ENCODE data around the gene COMMD9. TPM values are rescaled to one million over a fixed set of nuclear protein-coding genes. Genes with fewer than 3 reads are reported as not detected.

COMMD9 gene
- total and polyA plus RNA-seq, 2 donors from 2014 or later: 64.7 to 182 TPM

- H3K4me1 ChIP-seq (ENCODE audit: control insufficient read depth in 2 of 3, insufficient read depth in 2 of 3, low read depth in 1 of 3, low read length in 3 of 3): no peaks in the 10 kb centered on the region
- no peak overlapping the region for H3K4me3 ChIP-seq (ENCODE audit: low read length in 3 of 3)
- H3K9ac ChIP-seq (ENCODE audit: low read length in 3 of 3): no peak overlapping the region
- TF ChIP-seq, protein P1, sequence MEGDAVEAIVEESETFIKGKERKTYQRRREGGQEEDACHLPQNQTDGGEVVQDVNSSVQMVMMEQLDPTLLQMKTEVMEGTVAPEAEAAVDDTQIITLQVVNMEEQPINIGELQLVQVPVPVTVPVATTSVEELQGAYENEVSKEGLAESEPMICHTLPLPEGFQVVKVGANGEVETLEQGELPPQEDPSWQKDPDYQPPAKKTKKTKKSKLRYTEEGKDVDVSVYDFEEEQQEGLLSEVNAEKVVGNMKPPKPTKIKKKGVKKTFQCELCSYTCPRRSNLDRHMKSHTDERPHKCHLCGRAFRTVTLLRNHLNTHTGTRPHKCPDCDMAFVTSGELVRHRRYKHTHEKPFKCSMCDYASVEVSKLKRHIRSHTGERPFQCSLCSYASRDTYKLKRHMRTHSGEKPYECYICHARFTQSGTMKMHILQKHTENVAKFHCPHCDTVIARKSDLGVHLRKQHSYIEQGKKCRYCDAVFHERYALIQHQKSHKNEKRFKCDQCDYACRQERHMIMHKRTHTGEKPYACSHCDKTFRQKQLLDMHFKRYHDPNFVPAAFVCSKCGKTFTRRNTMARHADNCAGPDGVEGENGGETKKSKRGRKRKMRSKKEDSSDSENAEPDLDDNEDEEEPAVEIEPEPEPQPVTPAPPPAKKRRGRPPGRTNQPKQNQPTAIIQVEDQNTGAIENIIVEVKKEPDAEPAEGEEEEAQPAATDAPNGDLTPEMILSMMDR (IDR thresholded peaks at IDR 0.05; ENCODE audit: borderline replicate concordance, extremely low read depth, insufficient read depth): no peak
- no peaks in the 10 kb centered on the region for H3K36me3 ChIP-seq (ENCODE audit: control insufficient read depth in 2 of 3, insufficient read depth in 3 of 3, low read length in 3 of 3)
- no peaks in the 10 kb centered on the region for H3K9me3 ChIP-seq (ENCODE audit: control insufficient read depth in 2 of 3, insufficient read depth in 1 of 3, low read length in 3 of 3)
- no peak overlapping the region for H3K27ac ChIP-seq (ENCODE audit: low read depth in 2 of 2, low read length in 2 of 2)
- H3K27me3 ChIP-seq (ENCODE audit: control insufficient read depth, insufficient read depth, low read length): no peaks in the 10 kb centered on the region
- intact Hi-C loops (cut with DNase I): no loop called here
- FAIRE-seq (no peak), DNase-seq (no peak)
Observed at GRCh38 chr11:36300650-36301049, 11.4 kb upstream of the COMMD9 start.

DNA sequence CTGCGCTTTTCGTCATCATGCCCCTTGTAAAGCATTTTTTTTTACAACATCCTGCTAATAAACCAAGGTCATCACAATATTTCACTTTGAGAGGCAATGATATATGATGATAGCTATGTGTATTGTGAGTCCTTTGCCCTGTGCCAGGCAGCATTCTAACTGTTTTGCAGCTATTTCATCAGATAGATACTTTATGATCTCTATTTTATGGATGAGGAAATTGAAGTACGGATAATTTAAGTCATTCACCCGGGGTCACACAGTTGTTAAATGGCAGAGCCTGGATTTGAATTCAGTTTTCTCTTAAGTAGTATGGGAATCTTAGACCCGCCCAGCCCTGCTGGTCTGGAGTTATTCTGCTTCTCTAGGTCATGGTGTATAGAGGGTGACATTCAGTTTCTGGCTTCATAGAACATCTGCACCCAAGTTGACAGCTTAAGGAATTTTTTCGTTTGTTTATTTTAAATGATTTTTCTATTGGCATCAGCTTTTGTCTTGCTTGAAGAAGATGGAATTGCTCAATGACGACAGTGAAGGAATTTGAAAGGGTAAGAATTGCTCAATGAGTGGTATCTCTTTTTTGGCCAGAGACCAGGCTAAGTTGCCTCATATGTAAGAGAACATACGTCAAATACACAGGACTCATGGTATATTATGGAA, 7.8 kb upstream of the COMMD9 start:
- intact Hi-C loops (cut with DNase I): loop anchor here (10.0 kb wide), 1 partner anchor 178 kb away; no protein-coding TSS in a partner anchor
- DNase-seq: no peak
- no peak for FAIRE-seq
- TF ChIP-seq, protein P1 (IDR thresholded peaks at IDR 0.05; ENCODE audit: borderline replicate concordance, extremely low read depth, insufficient read depth): no peak
- Histone ChIP-seq H3K27ac (ENCODE audit: low read depth in 2 of 2, low read length in 2 of 2) (no peak overlapping the region), H3K36me3 (ENCODE audit: control insufficient read depth in 2 of 3, insufficient read depth in 3 of 3, low read length in 3 of 3) (no peaks in the 10 kb centered on the region), H3K9ac (ENCODE audit: low read length in 3 of 3) (no peak overlapping the region), H3K4me1 (ENCODE audit: control insufficient read depth in 2 of 3, insufficient read depth in 2 of 3, low read depth in 1 of 3, low read length in 3 of 3) (no peaks in the 10 kb centered on the region), H3K4me3 (ENCODE audit: low read length in 3 of 3) (no peak overlapping the region), H3K27me3 (ENCODE audit: control insufficient read depth, insufficient read depth, low read length) (no peaks in the 10 kb centered on the region), H3K9me3 (ENCODE audit: control insufficient read depth in 2 of 3, insufficient read depth in 1 of 3, low read length in 3 of 3) (no peaks in the 10 kb centered on the region)

DNA sequence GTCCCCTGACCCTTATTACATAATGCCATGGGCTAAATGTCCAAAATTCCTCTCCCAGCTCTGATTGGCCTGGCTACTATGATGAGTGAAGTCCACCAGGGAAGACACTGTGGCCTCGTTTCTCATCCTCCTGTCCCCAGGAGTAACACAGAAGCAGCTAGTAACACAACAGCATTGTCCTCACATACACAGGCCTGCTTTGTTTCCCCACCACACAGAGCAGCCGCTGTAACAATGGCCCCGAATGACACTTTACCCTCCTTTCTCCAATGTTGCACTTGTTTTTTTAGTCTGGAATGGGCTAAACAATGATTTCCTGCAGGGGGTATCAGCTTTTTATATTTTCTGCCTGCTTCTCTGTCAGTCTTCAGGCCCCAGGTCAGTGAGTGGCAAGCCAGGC, 6.7 kb upstream of the COMMD9 start, which contains the start of gene PRR5L:
PRR5L (plus strand) TSS at position 363 of the 400 bp plus-strand sequence. CDS start 104,834 bp downstream, outside the sequence.
- Histone ChIP-seq H3K4me3 (ENCODE audit: low read length in 3 of 3) (no peak within 1 kb of the TSS), H3K9me3 (ENCODE audit: control insufficient read depth in 2 of 3, insufficient read depth in 1 of 3, low read length in 3 of 3) (no peaks in the 10 kb centered on the region), H3K36me3 (ENCODE audit: control insufficient read depth in 2 of 3, insufficient read depth in 3 of 3, low read length in 3 of 3) (no peaks in the 10 kb centered on the region), H3K4me1 (ENCODE audit: control insufficient read depth in 2 of 3, insufficient read depth in 2 of 3, low read depth in 1 of 3, low read length in 3 of 3) (no peaks in the 10 kb centered on the region), H3K9ac (ENCODE audit: low read length in 3 of 3) (no peak within 1 kb of the TSS), H3K27me3 (ENCODE audit: control insufficient read depth, insufficient read depth, low read length) (no peaks in the 10 kb centered on the region), H3K27ac (ENCODE audit: low read depth in 2 of 2, low read length in 2 of 2) (no peak within 1 kb of the TSS)
- TF ChIP-seq, protein P1 (IDR thresholded peaks at IDR 0.05; ENCODE audit: borderline replicate concordance, extremely low read depth, insufficient read depth): no peak
- intact Hi-C loops (cut with DNase I): loop anchor here (10.0 kb wide), 1 partner anchor 179 kb away; no protein-coding TSS in a partner anchor
- FAIRE-seq (no peak), DNase-seq (no peak)
